ENCODE results near the gene BMP7. TPM values are rescaled to one million over a fixed set of nuclear protein-coding genes. Genes with fewer than 3 reads are reported as not detected.

Gene BMP7
- 7.2 and 9.2 TPM in 2 replicates for total RNA-seq (2021; fragmentation: NEBNext Ultra II Directional; extraction: Animal tissue kit (Norgen Biotek cat#: 25700))
- 14.7 and 29.5 TPM in 2 replicates for polyA plus RNA-seq (2011; rRNA removed)
- polyA plus RNA-seq (2011; cell fraction: cytosol; rRNA removed), result 19.0 TPM
- 26.5 TPM for polyA plus RNA-seq (2011; cell fraction: nucleus; rRNA removed)
- 4.3 to 11.0 TPM (median 8.6 TPM) in 4 replicates for polyA plus RNA-seq (2012, experiment 1 of 2)
- 4.3 TPM for polyA plus RNA-seq (2012, experiment 2 of 2)
- 8.0 TPM for polyA plus RNA-seq (2013, experiment 1 of 2)
- 9.6 TPM for polyA plus RNA-seq (2013, experiment 2 of 2)
- 6.7 and 12.4 TPM in 2 replicates for polyA minus RNA-seq (2011; rRNA and poly(A)+ RNA removed)
- 14.2 TPM for polyA minus RNA-seq (2011; cell fraction: cytosol; rRNA and poly(A)+ RNA removed)
- 13.2 TPM for polyA minus RNA-seq (2011; cell fraction: nucleus; rRNA and poly(A)+ RNA removed)
- long read RNA-seq, experiment 1, full-length matches to known transcripts, result 2 of 6 reads
- long read RNA-seq, experiment 1, partial matches to known transcripts, result 3 of 6 reads
- long read RNA-seq, experiment 1, other reads (novel, unspliced or antisense), result 1 of 6 reads
- long read RNA-seq, experiment 2, partial matches to known transcripts, result 0 of 4 reads
- long read RNA-seq, experiment 2, other reads (novel, unspliced or antisense), result 1 of 4 reads

DNA sequence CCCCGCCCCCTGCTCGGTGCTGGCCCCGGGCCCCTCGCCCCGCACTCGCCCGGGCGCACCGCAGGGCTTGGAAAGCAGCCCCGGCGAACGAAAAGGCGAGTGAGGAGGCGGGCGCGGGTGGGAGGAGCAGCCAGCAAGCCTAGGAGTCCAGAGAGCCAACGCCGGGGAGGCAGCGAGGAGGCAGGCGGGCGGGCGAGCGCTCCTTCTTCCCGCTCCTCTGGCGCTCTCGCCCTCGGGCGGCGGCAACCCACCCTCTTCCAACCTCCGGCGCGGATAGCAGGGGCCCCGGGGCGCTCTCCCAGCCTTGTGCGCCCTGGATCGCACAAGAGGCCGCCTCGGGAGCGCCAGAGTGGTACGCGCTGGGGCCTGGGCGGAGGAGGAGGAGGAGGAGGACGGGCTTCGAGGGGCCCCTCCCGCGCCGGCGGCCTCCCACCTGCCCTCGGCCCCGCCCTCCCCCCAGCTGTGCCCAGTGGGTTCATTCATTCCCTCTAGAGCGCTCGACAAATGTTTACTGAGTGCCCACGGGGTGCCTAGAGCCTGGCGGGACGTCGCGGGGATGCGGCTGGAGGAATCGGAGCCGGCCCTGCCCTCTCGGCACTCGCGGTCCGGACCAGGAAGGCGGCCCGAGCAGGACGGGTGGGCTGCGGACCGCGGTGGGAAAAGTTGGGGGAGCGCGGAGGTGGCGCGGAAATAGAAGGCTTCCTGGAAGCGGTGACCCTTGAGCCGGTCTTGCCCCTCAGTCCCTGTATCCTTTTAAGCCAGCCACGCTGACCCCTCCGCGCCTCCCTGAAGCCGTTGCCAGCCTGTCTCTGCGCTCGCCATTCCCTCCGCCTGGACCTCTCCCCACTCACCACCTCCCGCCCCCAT lies at the start of gene BMP7:
Gene BMP7, minus strand, starts transcription at position 351 of the 867 bp plus-strand sequence. CDS start 519 bp downstream, outside the sequence.
- Histone ChIP-seq H3K23me2 (ENCODE audit: low read depth, low read length) (peaks cover 24% of the 10 kb centered on the region), H3K23ac (ENCODE audit: insufficient read length) (no peak within 1 kb of the TSS), H3K4me1 (replicated peaks in 1 of 4; ENCODE audit: control insufficient read depth in 3 of 4, insufficient read depth in 4 of 4, low read length in 3 of 4) (peaks cover 23 to 46% (median 39%) of the 10 kb centered on the region in 4 experiments), H4K20me1 (replicated peaks in 1 of 2; ENCODE audit: control insufficient read depth in 1 of 2, insufficient read depth in 2 of 2, low read length in 2 of 2) (no peaks in the 10 kb centered on the region), H2BK15ac (ENCODE audit: low read length) (peak within 1 kb of the TSS; percentile 61; the same call in 1 of the 2 replicates), H4K5ac (ENCODE audit: insufficient read length, low read depth, low read length) (no peak within 1 kb of the TSS), H2AFZ (ENCODE audit: low read length) (0 out of 2 replicates have a peak within 1 kb of the TSS, but pooled peaks have one; percentile 40), H4K91ac (replicated peaks; ENCODE audit: insufficient read length, low read length) (peak within 1 kb of the TSS; percentile 44), H3K4me2 (ENCODE audit: insufficient read depth in 1 of 2, low read depth in 2 of 2, low read length in 2 of 2) (peak within 1 kb of the TSS; percentile 71 to 98), H3K79me2 (ENCODE audit: control insufficient read depth in 1 of 2, insufficient read depth in 2 of 2, low read length in 2 of 2) (no peaks in the 10 kb centered on the region), H2BK20ac (ENCODE audit: low read length) (peak within 1 kb of the TSS; percentile 13; the same call in 1 of the 2 replicates), H2AK5ac (ENCODE audit: low read depth, low read length) (no peak within 1 kb of the TSS), H3K18ac (ENCODE audit: extremely low read depth, low read length) (peak within 1 kb of the TSS; percentile 90), H3K79me1 (ENCODE audit: low read depth, low read length) (no peaks in the 10 kb centered on the region), H3K4ac (replicated peaks; ENCODE audit: insufficient read length, low read depth, low read length) (no peak within 1 kb of the TSS), H3K4me3 (ENCODE audit: extremely low read depth in 1 of 4, insufficient read depth in 2 of 4, low read depth in 3 of 4, low read length in 4 of 4) (peak within 1 kb of the TSS; percentile 65 to 78 (median 74)), H3K27me3 (replicated peaks in 1 of 4; ENCODE audit: control insufficient read depth in 3 of 4, extremely low read depth in 1 of 4, insufficient read depth in 3 of 4, low read length in 3 of 4) (peaks cover 33 to 83% (median 75%) of the 10 kb centered on the region in 4 experiments), H3K27ac (ENCODE audit: low read depth, low read length) (no peak within 1 kb of the TSS), H3K56ac (replicated peaks; ENCODE audit: insufficient read length, low read depth, low read length) (peak within 1 kb of the TSS; percentile 37), H3K14ac (ENCODE audit: insufficient read length) (no peak within 1 kb of the TSS), H2BK120ac (replicated peaks; ENCODE audit: low read depth, low read length) (peak within 1 kb of the TSS; percentile 16), H2BK12ac (ENCODE audit: low read depth, low read length) (peak within 1 kb of the TSS; percentile 94; the same call in 1 of the 2 replicates), H2BK5ac (ENCODE audit: low read depth, low read length) (peak within 1 kb of the TSS; percentile 75; the same call in 1 of the 2 replicates), H4K8ac (ENCODE audit: extremely low read depth, insufficient read depth, low read length) (peak within 1 kb of the TSS; percentile 75; the same call in 1 of the 2 replicates), H3K9me3 (ENCODE audit: insufficient read depth in 2 of 2, low read depth in 1 of 2, low read length in 1 of 2) (no peaks in the 10 kb centered on the region), H3K36me3 (ENCODE audit: control insufficient read depth in 2 of 4, insufficient read depth in 4 of 4, low read length in 3 of 4) (no peaks in the 10 kb centered on the region), H3K9ac (replicated peaks in 1 of 4; ENCODE audit: extremely low read depth in 1 of 4, low read depth in 3 of 4, low read length in 3 of 4) (peak within 1 kb of the TSS in 3 of 4 experiments; percentile 34 to 53 (median 48); a peak in 3 of 7 replicates)
- CTCF ChIA-PET (ENCODE audit: partially characterized antibody), result interaction anchor here (0.7 to 2.4 kb wide), 7 partner anchors 14 to 80 kb away, joined by 3 to 11 read pairs (median 8); partner anchors contain the start of gene SPO11
- FAIRE-seq (no peak), DNase-seq (ENCODE audit: low read depth in 1 of 2, low spot score in 2 of 2) (peak in 1 of 2 experiments; percentile 87)
- 2% methylated on average over 35 of the region's 84 CpGs; no CpG with 5 or more reads in 1 of the 2 experiments for WGBS, 2 experiments (ENCODE audit: extremely low coverage in 1 of 2, insufficient coverage in 1 of 2, insufficient read length in 1 of 2, insufficient replicate concordance in 2 of 2, low coverage in 1 of 2, low lambda C conversion rate in 2 of 2, missing lambda C conversion rate in 1 of 2)
- POLR2A ChIA-PET (ENCODE audit: partially characterized antibody), result interaction anchor here (1.2 to 1.4 kb wide), 2 partner anchors 51 to 54 kb away, joined by 3 to 5 read pairs; no protein-coding TSS in a partner anchor
- TF ChIP-seq CBX8 (IDR thresholded peaks at IDR 0.05; ENCODE audit: borderline replicate concordance, low read depth, low read length) (no peak), TBP (IDR thresholded peaks at IDR 0.05; ENCODE audit: low read depth, low read length) (no peak), SAP30 (IDR thresholded peaks at IDR 0.05; ENCODE audit: insufficient read depth, insufficient replicate concordance, low read length) (no peak)
- TF ChIP-seq, protein P1, sequence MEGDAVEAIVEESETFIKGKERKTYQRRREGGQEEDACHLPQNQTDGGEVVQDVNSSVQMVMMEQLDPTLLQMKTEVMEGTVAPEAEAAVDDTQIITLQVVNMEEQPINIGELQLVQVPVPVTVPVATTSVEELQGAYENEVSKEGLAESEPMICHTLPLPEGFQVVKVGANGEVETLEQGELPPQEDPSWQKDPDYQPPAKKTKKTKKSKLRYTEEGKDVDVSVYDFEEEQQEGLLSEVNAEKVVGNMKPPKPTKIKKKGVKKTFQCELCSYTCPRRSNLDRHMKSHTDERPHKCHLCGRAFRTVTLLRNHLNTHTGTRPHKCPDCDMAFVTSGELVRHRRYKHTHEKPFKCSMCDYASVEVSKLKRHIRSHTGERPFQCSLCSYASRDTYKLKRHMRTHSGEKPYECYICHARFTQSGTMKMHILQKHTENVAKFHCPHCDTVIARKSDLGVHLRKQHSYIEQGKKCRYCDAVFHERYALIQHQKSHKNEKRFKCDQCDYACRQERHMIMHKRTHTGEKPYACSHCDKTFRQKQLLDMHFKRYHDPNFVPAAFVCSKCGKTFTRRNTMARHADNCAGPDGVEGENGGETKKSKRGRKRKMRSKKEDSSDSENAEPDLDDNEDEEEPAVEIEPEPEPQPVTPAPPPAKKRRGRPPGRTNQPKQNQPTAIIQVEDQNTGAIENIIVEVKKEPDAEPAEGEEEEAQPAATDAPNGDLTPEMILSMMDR (IDR thresholded peaks at IDR 0.05; ENCODE audit: control extremely low read depth in 1 of 3, insufficient read depth in 1 of 3, low read depth in 1 of 3, low read length in 3 of 3), result no peak

All from H1 (cell line).